GM12878 (cell line): ENCODE measurements around the gene MAPK8IP3.

Experiments used
- ATF2 ChIP-seq: IDR thresholded peaks from 2 replicates; pipeline ENCODE4 v1.6.1; 2012; ENCODE audit warnings: low read length, inconsistent platforms
- BCL11A ChIP-seq: IDR thresholded peaks from 2 replicates; pipeline ENCODE4 v1.6.1; 2011; ENCODE audit warnings: low read depth, low read length
- CEBPZ ChIP-seq: fragments of 150-350 bp; IDR thresholded peaks from 2 replicates; pipeline ENCODE4 v1.6.1; 2016; ENCODE audit warnings: low read depth, low read length
- CTCF ChIP-seq, 3 experiments: IDR thresholded peaks in 2 of 3; conservative IDR thresholded peaks in 1 of 3; 2 replicates each; pipeline ENCODE4 v1.5.1; 2011; ENCODE audit warnings: low read depth in 3 of 3, low read length in 3 of 3, mild to moderate bottlenecking in 3 of 3, control low read depth in 2 of 3, moderate library complexity in 2 of 3, inconsistent platforms in 1 of 3, mixed read lengths in 1 of 3; ENCODE audit not compliant: control insufficient read depth in 2 of 3, insufficient read depth in 1 of 3; ENCODE audit errors: extremely low read depth in 1 of 3
- EZH2 ChIP-seq: IDR thresholded peaks from 2 replicates; pipeline ENCODE4 v1.6.1; 2012; ENCODE audit warnings: low read depth, mild to moderate bottlenecking, control low read depth, inconsistent platforms, low read length, borderline replicate concordance; ENCODE audit not compliant: control insufficient read depth
- GABPA ChIP-seq: IDR thresholded peaks from 2 replicates; pipeline ENCODE4 v1.6.1; 2014; ENCODE audit warnings: antibody characterized with exemption, low read depth, mild to moderate bottlenecking, inconsistent platforms
- MXI1 ChIP-seq: fragments of 150-350 bp; IDR thresholded peaks from 2 replicates; pipeline ENCODE4 v1.6.1; 2011; ENCODE audit warnings: low read depth, mild to moderate bottlenecking, inconsistent platforms, low read length, improper control_type of control experiment
- RFX5 ChIP-seq: IDR thresholded peaks from 2 replicates; pipeline ENCODE4 v1.6.1; 2011; ENCODE audit warnings: low read depth, low read length, improper control_type of control experiment
- TCF7 ChIP-seq: IDR thresholded peaks from 2 replicates; pipeline ENCODE4 v1.6.1; 2014; ENCODE audit warnings: antibody characterized with exemption, borderline replicate concordance
- USF2 ChIP-seq: IDR thresholded peaks from 2 replicates; pipeline ENCODE4 v1.6.1; 2011; ENCODE audit warnings: low read depth, low read length, improper control_type of control experiment, borderline replicate concordance
- ZNF274 ChIP-seq: IDR thresholded peaks from one replicate; pipeline ENCODE4 v1.8.0; 2011; ENCODE audit not compliant: insufficient read length, insufficient read depth
- ZZZ3 ChIP-seq: IDR thresholded peaks from 2 replicates; pipeline ENCODE4 v1.6.1; 2011; ENCODE audit warnings: low read depth; ENCODE audit not compliant: control insufficient read depth, insufficient read length

GRCh38 chr16:1673424-1674151, 32.4 kb upstream of the MAPK8IP3 start:
- no peak for TF ChIP-seq MXI1
- TF ChIP-seq ZNF274, result no peak
- no peak for TF ChIP-seq CTCF (IDR thresholded peaks at IDR 0.05 in 2 of 3, conservative IDR thresholded peaks at IDR 0.05 in 1 of 3; ENCODE audit: control insufficient read depth in 2 of 3, extremely low read depth in 1 of 3, insufficient read depth in 1 of 3, low read depth in 3 of 3, low read length in 3 of 3)
- TF ChIP-seq GABPA, result no peak
- TF ChIP-seq ZZZ3, result no peak
- no peak for TF ChIP-seq USF2
- TF ChIP-seq BCL11A, result no peak
- no peak for TF ChIP-seq ATF2
- no peak for TF ChIP-seq CEBPZ
- no peak for TF ChIP-seq EZH2
- TF ChIP-seq TCF7, result no peak
- no peak for TF ChIP-seq RFX5
